GM18951 (cell line): ENCODE measurements around the gene GNG3.
"Not testable (repeated sequence)": the region's sequence is repeated elsewhere in the genome, so short reads cannot be mapped to it uniquely, and the experiment has no call there.

ENCODE experiments used
- POLR2A ChIP-seq: IDR thresholded peaks from 4 replicates; pipeline ENCODE4 v1.6.1; 2011; ENCODE audit warnings: mild to moderate bottlenecking; ENCODE audit not compliant: insufficient read length, insufficient read depth; ENCODE audit errors: extremely low read depth
- in situ Hi-C: fragments of 300-500 bp; cut with MboI; formaldehyde crosslinking; loops from one replicate; pipeline ENCODE4 v1.12.0; 2022; ENCODE audit warnings: low sequenced_read_pairs, mixed read lengths, inconsistent platforms; ENCODE audit not compliant: unreplicated experiment

The GNG3 gene

GRCh38 chr11:62677156-62677555 is 30.3 kb upstream of the GNG3 start:
- in situ Hi-C loops: no loop called here
- no peak for TF ChIP-seq POLR2A

- no peak for TF ChIP-seq POLR2A
- in situ Hi-C loops: no loop called here
Measured at GRCh38 chr11:62677714-62678113, 29.8 kb upstream of the GNG3 start.

GRCh38 chr11:62678433-62678769 is 29.1 kb upstream of the GNG3 start:
- in situ Hi-C loops: no loop called here
- TF ChIP-seq POLR2A: no peak

GRCh38 chr11:62678770-62679696 is 28.4 kb upstream of the GNG3 start, which contains the start of gene UBXN1:
UBXN1 (minus strand) TSS chr11:62679073; CDS start chr11:62678923, 150 bp downstream.
- peak; percentile 84 for TF ChIP-seq POLR2A
- in situ Hi-C loops: no loop called here

- no peak for TF ChIP-seq POLR2A
- in situ Hi-C loops: no loop called here
Measured at GRCh38 chr11:62680825-62681240, 26.6 kb upstream of the GNG3 start.

GRCh38 chr11:62682518-62682917 is 25.0 kb upstream of the GNG3 start:
- TF ChIP-seq POLR2A: no peak
- in situ Hi-C loops: no loop called here

GRCh38 chr11:62687508-62688396 is 19.7 kb upstream of the GNG3 start:
- in situ Hi-C loops: no loop called here
- TF ChIP-seq POLR2A: no peak

GRCh38 chr11:62688491-62688890 is 19.0 kb upstream of the GNG3 start:
- TF ChIP-seq POLR2A: no peak
- in situ Hi-C loops: no loop called here

GRCh38 chr11:62689421-62690183 is 17.9 kb upstream of the GNG3 start, which contains the start of gene LRRN4CL:
LRRN4CL (minus strand) TSS chr11:62689530; CDS start chr11:62688508, 1,022 bp downstream.
- in situ Hi-C loops: no loop called here
- no peak for TF ChIP-seq POLR2A

- in situ Hi-C loops: not testable (repeated sequence)
Measured at GRCh38 chr11:62693624-62694023, 13.9 kb upstream of the GNG3 start.

GRCh38 chr11:62694455-62695167 is 12.9 kb upstream of the GNG3 start:
- no peak for TF ChIP-seq POLR2A
- in situ Hi-C loops: no loop called here

- in situ Hi-C loops: no loop called here
Measured at GRCh38 chr11:62702246-62702645, 5.2 kb upstream of the GNG3 start.

GRCh38 chr11:62703921-62704320 is 3.6 kb upstream of the GNG3 start:
- in situ Hi-C loops: not testable (repeated sequence)

More at GRCh38 chr11:62702246-62702645, 5.2 kb upstream of the GNG3 start:
- no peak for TF ChIP-seq POLR2A
